ENCODE measurements around the gene CCDC134.

DNA sequence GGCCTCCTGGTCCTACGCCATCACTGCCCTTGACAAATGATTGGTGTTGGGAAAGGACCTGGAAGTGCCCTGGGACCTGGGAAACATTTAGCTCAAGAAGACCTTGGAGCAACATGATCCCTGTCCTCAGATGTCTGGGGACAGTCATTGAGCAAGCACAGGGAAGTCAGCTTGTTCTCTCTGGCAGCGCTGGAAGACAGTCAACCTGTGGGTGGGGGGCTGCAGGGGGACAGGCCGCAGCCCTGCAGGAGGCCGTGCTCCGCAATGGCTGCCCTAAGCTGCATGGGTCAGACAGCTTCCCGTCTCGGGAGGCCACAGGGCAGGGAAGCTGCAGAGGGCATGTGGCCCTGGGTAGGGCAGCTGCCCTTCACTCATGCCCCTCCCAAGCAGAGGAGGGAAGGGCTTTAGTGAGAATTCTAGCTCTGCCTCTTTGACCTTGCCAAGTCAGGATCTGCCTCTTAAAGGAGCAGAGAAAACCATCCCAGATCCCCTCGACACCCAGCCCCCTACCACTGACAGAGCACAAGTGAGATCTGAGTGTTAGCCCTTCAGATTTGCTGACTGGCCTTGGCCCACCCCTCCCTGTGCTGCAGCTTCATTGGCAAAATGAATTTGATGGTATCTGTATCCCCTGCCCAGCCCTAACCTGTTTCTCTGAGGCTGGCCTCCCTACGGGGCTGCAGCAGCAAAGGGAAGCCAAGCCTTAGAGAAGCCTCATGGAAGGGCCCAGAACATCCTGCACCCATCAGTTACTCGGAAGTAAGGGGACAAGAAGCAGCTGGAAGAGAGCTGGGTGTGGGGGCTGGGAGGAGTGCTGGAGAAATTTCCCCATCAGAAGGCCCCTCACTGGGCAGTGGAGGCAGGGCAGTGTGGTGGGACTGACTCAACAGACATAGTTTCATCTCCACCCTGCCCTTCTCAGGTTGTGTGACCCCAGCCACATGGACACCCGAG, 26.2 kb downstream of the CCDC134 start:
- TF ChIP-seq, protein P1, sequence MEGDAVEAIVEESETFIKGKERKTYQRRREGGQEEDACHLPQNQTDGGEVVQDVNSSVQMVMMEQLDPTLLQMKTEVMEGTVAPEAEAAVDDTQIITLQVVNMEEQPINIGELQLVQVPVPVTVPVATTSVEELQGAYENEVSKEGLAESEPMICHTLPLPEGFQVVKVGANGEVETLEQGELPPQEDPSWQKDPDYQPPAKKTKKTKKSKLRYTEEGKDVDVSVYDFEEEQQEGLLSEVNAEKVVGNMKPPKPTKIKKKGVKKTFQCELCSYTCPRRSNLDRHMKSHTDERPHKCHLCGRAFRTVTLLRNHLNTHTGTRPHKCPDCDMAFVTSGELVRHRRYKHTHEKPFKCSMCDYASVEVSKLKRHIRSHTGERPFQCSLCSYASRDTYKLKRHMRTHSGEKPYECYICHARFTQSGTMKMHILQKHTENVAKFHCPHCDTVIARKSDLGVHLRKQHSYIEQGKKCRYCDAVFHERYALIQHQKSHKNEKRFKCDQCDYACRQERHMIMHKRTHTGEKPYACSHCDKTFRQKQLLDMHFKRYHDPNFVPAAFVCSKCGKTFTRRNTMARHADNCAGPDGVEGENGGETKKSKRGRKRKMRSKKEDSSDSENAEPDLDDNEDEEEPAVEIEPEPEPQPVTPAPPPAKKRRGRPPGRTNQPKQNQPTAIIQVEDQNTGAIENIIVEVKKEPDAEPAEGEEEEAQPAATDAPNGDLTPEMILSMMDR (IDR thresholded peaks at IDR 0.05) = no peak
- TF ChIP-seq POLR2A (IDR thresholded peaks at IDR 0.05) = no peak

All from lower leg skin (tissue), 3 donors.